Occipital lobe (tissue), 2 donors: Measurements from ENCODE around the gene ACKR2. TPM values are rescaled to one million over a fixed set of nuclear protein-coding genes. Genes with fewer than 3 reads are reported as not detected.
"Not testable (repeated sequence)": the region's sequence is repeated elsewhere in the genome, so short reads cannot be mapped to it uniquely, and the experiment has no call there.

Experiments
- DNase-seq: peaks from one replicate; lab custom pipeline; 2025; lab: John Stamatoyannopoulos, UW
- total RNA-seq: library from RNA; depleted of rRNA; stranded (reverse); fragments of >200 nt; gene quantifications from one replicate; pipeline ENCODE4 v1.2.3, GENCODE V29; 2014

Gene ACKR2
- total RNA-seq, 1 donor from 2014 or later, result 0.16 TPM

DNA sequence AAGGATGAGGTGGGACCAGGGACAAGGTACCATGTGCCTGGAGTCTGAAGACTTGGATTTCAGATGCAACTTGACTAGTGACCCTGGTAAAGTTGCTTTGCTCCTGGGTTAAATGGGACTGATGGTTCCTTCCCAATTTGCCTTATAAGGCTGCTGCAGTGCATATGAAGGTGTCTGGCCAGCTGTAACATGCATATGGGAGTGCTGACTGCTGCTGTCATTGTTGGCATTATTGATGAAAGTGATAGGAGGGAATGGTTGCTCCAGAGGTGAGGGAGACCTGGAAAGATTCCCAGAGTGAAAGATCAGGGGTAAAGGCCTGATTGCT lies 45.9 kb downstream of the ACKR2 start:
- no peak for DNase-seq

- DNase-seq, result no peak
These were observed 46.5 kb downstream of the ACKR2 start for GRCh38 chr3:42855547-42856380.

DNA sequence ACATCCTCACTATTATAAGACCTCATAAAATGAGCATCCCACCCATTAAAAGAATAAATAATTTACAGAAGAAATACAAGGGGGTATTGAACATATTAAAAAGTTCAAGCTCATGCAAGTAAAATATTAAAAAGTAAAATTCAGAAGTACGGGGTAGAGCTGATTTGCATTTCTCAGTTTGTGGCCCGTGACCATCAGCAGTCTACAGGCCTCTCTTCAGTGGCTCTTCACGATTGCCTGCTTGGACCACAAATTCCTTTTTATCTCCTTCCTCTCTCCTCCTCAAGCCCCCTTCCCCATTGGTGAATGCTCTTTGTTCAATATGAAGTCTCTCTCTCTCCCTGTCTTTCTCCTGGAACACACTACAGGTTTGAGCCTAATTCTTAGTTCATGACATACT lies 47.3 kb downstream of the ACKR2 start:
- no peak for DNase-seq

DNA sequence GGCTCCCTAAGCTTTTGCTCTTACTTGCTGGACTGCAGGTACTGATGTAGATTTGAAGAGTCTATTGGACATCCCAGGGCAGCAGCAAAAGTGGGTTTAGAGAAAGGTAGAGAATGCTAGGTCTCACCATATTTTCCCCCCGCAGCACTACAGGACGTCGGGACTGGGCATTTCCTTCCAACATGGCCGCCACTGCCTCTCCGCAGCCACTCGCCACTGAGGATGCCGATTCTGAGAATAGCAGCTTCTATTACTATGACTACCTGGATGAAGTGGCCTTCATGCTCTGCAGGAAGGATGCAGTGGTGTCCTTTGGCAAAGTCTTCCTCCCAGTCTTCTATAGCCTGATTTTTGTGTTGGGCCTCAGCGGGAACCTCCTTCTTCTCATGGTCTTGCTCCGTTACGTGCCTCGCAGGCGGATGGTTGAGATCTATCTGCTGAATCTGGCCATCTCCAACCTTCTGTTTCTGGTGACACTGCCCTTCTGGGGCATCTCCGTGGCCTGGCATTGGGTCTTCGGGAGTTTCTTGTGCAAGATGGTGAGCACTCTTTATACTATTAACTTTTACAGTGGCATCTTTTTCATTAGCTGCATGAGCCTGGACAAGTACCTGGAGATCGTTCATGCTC lies 55.2 kb downstream of the ACKR2 start:
- no peak for DNase-seq

GRCh38 chr3:42865256-42865655 lies 56.0 kb downstream of the ACKR2 start:
- DNase-seq, result no peak

DNA sequence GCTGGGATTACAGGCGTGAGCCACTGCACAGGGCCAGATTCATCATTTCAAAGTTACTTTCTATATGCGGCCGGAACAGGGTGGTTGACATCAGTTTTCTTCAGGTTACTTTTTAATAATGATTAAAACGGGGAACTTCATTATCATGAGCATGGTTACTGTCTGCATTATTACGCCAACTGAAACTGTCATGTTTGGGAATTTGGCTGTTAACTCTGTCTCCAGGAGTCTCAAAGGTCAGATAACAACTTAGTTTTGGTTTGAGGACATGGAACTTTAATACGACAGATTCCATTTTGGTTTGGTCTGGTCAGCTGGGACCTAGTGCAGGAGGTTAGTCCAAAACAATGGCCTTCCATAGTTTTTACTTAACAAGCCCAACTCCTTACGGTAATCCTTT lies 57.9 kb downstream of the ACKR2 start:
- DNase-seq, result no peak

GRCh38 chr3:42868841-42869240 lies 59.6 kb downstream of the ACKR2 start:
- DNase-seq, result no peak

- DNase-seq, result no peak
These were observed 62.4 kb downstream of the ACKR2 start for GRCh38 chr3:42871592-42872196.

GRCh38 chr3:42872718-42873117 lies 63.5 kb downstream of the ACKR2 start:
- DNase-seq, result no peak

DNA sequence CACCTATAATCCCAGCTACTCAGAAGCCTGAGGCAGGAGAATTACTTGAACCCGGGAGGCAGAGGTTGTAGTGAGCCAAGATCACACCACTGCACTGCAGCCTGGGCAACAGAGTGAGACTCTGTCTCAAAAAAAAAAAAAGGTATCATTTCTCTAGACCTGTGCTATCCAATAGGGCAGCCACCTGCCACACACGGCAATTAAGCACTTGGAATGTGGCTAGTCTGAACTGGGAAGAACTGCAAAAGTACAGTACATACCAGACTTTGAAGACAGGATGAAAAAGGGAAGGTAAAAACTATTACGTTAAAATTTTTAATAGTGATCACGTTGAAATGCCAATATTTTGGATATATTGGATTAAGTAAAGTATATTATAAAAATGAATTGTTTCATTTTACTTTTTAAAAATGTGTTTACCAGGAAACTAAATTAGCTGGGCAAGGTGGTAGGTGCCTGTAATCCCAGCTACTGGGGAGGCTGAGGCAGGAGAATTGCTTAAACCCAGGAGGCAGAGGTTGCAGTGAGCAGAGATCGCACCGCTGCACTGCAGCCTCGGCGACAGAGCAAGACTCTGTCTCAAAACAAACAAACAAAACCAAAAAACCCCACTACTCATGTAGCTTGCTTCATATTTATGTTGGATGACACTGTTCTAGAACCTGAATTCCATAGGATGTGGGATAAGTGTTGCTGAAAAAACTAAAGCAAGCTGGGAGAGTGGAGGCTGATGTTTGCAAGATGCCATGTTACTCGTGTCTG lies 64.2 kb downstream of the ACKR2 start:
- DNase-seq, result no peak

- DNase-seq, result no peak
These were observed 65.5 kb downstream of the ACKR2 start for GRCh38 chr3:42874749-42875148.

GRCh38 chr3:42875325-42876151 lies 66.3 kb downstream of the ACKR2 start, which contains the start of gene CYP8B1:
TSS of gene CYP8B1 (minus strand) at chr3:42875879. CDS start at chr3:42875816, 63 bp downstream.
- DNase-seq, result no peak

DNA sequence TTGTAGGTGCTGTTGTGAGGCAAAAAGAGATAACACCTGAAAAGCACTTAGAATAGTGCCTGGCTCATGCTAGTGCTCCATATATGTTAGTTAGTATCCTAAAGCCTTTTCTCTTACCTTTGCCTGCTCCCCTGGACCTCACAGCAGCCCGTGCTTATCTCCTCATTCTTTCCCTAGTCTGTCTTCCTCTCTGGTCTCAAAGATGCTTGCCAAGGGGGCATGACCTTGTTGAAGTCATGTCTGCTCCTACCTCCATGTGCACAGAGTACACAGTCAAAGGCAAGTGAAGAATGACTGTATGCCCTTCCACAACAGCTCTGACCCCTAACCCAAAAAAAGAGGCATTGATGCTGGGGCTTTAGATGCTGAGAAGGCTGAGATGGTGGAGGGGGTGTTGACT lies 67.2 kb downstream of the ACKR2 start:
- DNase-seq, result no peak

DNA sequence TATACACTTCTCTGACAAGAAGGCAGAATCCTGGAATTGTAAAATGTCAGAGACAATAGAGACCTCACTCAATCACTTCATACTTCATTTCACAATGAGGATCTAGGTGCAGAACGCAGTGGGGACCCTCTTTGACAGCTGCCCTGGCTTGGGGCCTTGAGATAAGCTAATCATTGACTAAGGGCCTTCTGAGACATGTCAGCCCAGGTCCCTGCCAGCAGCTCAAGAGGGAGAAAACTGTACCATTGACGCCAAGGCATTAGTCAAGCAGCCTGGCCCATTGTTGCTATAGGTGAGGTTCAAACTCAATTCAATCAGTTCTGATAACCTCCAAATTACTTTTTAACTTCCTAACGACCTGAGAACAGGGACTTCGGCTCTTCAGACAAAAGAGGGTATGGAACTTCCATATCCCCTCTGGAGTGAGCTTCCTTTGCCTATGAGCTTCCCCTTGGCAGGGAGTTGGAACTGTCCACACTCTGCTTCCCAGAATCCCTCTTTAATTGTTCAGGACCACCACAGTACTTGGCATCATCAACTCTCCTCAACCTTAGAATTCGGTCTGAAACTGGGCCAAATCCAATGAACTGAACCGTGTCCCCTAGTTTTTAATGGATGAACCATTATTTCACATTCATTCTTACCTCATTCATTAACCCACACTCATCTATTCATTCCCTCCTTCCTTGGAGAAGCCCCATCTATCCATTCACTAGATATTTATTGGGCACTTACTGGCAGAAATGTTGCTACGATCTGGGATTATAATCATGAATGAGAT lies 67.9 kb downstream of the ACKR2 start:
- DNase-seq, result no peak

DNA sequence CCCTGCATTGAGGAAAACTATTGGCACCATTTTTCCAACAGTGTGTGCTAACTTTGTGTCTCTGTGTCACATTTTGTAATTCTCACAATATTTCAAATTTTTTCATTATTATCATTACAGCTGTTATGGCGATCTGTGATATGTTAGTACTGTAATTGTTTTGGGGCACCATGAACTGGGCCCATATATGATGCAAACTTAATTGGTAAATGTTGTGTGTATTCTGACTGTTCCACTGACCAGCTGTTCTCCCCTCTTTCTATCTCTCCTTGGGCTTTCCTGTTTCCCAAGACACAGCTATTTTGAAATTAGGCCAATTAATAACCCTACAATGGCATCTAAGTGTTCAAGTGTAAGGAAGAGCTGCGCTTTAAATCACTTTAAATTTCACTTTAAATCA lies 68.6 kb downstream of the ACKR2 start:
- no peak for DNase-seq

- no peak for DNase-seq
These were observed 70.9 kb downstream of the ACKR2 start for GRCh38 chr3:42880183-42880582.

GRCh38 chr3:42880601-42881451 lies 71.6 kb downstream of the ACKR2 start:
- peak; percentile 70 for DNase-seq

- not testable (repeated sequence) for DNase-seq
These were observed 74.1 kb downstream of the ACKR2 start for GRCh38 chr3:42883251-42883930.

DNA sequence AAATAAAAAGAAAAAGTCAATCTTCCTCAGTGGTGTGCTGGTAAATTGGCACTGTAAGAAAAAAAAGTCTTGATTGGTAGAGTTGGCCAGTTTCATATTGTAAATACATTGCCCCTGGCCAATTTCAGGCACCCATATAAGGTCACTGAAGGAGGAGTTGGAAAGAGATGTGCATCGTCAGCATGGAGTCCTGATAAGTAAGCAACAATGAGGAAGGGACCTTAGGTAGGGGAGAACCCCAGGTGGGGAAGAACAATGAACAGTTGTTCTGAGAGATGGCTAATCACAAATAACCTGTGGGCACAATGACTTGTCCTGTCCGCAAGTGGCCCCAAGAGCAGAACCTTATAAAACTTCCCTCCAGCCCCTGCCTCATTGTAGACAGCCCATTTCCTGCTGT lies 75.1 kb downstream of the ACKR2 start:
- no peak for DNase-seq
